Stimulated activated CD8-positive, alpha-beta memory T cell treated with anti-CD3 and anti-CD28 coated beads, Interleukin-4, amount 100 ng/mL, for 48 hours (primary cell): ENCODE results near the gene BUB1B.
A peak's percentile ranks its signal among the peaks of the same experiment; 100 is the strongest.

ENCODE experiments used
- DNase-seq: peaks from one replicate; pipeline ENCODE4 v3.0.0-alpha.2; 2020

Gene BUB1B

DNA sequence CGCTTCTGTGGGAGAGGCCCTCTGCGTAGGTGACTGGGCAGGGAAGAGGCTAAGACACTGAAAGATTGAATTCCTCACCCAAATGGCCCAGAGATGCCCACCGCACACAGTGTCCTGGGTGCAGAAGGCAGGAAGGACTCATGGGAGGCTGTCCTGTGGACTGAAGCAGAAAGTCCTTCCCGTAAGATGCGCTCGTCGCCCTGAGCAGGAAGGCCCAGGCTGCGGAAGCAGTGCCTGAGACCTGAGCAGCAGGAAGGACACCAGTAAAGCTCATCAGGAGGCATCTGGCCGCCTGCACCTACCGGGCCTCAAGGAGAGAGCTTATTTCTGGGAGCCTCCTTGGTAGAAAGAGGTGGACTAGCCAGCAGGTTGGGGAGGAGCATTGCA is 81.3 kb downstream of the BUB1B start:
- no peak for DNase-seq

DNA sequence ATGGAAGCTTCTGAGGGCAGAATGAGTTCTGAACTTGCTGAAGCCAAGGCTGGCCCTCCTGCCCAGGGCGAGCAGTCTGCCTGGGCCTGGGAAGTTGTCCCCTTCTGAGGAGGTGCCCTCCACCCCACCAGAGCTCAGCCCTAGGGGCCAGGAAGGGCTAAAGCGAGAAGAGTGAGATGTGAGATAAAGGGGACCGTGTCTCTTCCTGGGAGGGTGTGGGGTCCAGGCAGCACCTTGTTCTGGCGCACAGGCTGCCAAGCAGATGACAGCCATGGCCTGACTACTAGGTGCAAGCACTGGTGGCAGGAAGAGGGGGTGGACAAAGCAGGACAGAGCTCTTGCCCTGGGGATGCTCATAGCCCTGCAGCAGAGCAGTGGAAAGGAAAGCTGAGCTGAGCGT is 81.7 kb downstream of the BUB1B start:
- DNase-seq: no peak

DNA sequence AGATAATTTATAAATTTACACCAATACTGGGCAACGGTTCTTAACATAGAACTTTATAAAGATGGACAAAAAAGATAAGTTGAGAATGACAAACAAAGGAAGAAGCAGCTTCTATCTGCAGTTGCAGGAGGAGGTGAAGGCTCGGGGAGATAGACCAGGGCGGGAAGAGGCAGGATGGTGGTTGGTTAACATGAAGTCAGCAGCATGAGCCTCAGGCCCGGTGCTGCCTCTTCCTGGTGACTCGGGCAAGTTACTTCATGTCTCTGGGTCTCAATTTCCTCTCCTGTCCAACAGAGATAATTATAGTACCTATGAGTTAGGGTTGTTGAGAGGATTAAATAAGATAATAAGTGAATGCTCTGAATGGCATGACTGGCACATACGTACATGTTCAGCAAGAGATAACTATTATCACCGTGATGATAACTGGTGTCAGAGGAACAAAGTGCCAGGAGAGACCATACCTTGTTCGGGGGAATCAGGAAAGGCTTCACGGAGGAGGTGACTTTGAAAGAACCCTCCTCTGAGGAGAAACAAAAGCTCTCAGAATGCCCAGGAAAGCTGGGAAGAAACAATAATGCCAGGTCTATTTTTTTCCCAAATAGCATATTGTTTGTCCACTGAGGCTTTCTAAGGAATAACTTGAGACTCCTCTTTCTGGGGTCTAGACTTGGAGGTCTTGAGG is 82.4 kb downstream of the BUB1B start:
- no peak for DNase-seq

DNA sequence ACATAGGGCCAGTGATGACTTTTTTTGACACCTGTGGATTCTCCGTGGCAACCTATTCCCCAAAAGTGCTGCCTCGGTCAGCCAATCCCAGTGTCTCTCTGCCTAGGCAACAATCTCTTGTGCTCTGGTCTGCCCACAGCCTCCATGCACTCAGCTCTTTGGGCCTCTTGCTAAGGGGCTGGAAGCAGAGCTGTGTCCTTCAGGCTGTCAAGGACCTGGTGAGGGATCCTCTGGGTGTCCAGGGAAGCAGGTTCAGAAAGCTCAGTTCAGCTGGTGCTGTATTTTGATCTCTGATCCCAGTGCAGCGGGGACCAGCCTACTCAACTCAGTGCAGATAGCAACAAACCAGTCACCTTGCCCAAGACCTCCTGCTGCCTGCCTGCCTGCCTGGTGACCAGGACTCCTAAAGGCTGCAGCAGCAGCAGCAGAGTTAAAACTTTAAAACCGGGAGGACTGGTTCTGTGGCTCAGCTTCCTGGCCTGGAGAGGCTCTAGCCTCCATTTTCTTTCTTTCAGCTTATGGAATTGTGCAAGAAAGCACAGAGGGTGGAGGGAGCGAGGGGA is 84.2 kb downstream of the BUB1B start:
- no peak for DNase-seq

DNA sequence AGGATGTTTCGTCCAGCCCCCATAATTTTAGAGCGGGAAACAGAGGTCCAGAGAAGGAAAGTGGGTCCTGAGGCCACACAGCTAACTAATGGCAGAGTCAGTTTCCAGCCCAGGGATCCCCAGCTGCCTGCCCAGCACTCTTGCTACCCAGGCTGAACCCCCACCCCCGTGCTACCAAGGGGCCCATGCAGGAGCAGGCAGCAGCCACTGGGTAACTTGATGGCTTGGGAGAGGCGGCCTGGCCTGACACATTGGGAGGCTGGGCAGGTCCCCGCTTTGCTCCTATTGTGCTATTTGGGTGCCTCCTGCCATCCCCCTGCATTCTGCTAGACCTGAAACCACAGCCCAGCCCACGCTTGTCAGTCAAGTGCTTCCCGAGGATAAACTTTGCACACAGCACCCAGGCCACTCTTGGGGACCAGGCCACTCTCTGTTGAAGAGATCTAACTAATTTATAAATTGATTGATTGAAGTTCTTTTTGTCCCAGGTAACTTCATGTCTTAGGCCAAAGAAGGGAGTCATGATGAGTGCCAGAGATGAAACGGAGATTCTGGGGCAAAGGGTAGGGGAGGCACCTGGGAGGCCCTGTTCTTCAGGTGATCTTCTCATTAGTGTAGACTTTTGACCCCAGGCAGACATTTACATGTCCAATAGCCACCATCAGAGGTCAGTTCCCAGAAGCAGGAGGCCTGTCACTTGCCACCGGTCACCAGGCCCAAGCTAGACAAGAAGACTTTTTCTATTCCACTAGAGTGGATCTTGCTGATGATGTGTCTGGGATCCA is 85.0 kb downstream of the BUB1B start:
- DNase-seq: no peak

DNA sequence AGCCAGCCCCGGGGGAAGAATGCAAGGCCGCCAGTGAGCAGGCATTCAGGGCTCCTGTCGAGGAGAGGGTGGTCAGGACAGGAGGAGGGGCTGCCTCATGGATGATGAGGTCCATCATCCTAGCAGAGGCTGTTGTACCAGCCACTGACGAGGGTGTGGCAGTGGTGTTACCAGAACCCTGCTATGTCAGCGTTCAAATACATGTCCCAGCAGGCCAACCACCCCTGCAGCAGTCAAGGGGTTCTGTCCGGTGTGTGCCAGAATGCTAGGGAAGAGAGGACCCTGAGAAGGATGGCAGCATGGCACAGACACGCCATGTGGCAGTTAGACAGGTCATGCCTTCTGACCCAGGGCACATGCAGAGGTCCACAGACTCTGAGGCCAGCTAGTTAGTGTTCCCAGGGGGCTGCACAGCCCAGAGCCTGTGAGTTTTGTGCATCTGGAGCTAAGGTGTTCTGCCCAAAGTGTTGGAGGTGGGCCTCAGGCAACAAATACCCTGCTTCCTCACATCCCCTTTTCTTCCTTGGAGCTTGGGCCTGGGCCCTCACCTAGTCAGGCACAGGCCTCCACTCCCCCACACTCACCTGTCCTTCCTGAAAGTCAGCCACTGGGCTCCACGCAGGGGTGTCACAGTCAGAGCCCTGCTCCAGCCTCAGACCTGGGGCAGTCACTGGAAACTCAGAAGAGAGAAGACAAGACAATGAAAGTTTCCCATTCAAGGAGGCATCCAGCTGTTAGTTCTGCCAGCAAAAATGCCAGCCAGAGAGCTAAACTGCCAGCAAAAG is 85.8 kb downstream of the BUB1B start:
- no peak for DNase-seq

DNA sequence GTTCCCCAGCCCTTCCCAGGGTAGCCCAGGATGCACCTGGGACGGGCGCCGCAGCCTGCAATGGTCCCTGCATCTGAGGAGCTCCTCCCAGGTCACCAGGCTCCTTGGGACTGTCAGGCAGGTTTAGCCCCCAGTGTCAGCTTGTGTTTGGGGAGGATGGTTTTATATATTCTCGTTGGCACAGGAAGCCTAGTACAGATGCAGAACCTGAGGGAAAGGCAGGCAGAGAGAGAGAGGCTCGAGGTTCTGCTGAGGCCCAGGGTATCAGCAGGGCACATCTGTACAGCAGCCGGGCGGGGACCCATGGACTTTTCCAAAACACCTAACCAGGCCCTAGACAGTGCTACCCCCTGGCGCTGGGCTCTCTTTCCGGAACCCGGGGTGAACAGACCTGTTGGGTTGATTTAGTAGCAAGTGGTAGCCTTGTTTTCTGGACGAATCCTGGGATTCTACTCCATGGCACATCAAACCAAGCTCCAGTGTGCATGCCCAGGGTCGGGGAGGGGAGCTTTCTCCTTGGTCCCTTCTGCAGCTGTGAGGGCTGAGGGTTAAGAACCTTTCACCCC is 86.6 kb downstream of the BUB1B start:
- no peak for DNase-seq

DNA sequence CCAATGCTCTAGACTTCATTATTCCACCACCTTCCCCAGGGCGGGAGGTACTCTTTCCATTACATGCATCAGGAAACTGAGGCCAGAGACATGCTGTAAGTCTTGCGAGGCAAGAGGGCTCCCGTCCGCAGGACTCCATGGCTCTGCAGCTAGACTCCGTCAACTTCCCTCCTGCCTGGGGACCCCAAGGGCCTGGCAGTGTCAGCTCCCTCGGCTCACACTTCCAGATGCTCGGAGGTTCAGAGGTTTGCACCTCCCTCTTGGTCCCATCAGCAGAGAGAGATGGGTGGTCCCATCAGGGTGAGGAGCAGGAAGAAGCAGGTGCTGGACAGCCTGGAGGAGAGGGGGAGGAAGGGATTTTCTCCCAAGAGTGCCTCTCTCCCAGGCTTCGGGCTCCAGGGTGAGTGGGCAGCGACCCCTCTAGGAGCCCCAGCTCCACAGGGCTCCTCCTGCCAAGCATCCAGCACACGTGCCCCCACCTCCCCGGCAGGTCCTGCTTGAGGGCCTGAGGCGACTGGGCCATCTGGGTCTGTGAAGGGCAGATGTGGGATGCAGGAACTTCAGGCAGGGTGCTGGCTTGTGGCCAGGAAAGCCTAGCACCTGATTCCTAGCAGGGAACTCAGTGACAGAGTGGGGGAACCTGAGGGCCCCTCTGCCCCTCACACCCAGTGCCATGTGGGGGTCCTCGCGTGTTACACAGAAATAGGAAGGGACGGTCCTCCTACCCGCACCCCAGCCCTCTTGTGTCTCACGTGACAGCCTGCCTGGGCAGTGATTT is 87.3 kb downstream of the BUB1B start:
- DNase-seq: no peak

DNA sequence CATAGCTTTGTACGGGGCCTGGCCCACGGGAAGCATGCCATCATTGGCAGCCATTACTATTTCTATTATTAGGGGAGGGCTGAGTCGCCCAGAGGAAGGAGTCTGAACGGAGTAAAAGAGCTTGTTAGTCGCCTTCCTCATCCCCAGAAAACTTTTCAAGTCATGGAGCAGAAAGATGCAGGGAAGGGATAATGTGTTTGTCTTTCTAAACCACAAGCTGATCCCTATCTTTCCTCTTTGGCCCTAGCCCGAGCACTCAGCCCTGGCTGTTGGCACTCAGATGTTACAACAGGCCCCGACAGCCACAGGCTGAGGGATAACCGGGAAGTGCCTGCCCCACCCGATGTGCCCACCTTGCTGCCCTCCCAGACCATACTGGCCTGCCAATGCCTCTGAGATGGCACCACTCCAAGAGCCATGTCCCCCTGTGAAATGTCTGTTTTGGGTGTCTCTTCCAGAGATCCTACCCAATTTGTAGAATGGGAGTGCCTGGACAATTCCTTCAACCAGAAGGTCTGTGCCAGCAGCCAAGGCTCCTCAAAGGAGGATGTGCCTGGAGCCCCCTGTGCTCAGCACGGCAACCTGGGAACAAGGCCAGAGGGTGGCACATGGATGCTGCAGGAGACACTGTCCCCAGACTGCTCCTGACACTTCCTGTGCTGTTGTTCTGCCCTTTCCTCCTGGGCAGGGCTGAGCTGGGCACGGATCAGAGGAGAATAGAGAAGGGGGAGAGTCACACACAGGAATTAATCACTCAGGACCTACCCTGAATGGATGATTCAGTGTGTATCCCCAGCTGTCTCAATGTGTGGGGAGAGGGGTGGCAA is 88.8 kb downstream of the BUB1B start:
- DNase-seq: no peak

DNA sequence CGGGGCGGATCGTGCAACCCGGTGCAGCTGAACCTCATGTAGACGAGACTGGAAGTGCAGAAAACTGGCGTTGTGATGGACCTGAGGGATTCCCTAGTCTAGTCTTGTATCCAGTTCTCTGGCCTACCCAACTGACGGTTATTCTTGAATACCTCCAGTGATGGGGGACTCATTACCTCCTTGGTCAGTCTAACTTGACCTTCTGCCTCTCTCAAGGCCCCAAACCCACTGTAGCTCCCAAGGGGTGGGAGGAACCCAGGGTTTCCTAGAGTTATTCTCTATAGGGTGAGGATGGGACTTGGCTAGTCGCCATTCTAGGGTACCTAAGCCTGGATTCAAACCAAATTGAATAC is 89.4 kb downstream of the BUB1B start:
- DNase-seq: no peak

DNA sequence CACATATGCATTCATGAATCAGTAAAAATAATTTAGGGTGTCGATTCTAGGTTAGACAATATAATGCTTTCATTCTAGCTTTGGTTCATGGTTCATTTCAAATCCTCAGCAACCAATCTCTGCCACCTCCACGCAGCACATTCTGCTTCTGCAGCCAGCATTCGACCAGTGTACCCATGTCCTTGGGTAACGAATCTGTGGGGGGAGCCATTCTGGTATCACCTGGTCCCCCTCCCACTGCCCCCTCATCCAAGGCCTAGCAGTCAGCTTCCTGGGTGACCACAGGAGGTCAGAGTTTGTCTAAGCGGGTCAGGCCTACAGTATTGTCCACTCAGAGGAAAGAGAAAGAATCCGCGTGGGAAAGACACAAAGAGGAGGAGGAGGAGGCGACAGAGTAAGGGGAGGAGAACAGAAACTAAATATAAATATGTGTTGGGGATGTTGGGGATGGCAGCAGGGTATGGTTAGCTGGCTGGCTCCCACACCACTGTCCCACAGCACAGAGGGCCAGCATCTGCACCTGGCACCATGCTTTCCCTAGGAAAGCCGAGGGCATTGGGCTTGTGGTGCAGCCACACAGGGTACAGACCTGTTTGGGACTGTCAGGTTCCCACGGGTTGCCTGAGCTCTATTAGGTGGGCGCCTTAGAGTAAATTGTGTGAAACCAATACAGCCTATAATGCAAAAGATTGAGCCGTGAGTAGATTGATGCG is 90.1 kb downstream of the BUB1B start:
- no peak for DNase-seq

DNA sequence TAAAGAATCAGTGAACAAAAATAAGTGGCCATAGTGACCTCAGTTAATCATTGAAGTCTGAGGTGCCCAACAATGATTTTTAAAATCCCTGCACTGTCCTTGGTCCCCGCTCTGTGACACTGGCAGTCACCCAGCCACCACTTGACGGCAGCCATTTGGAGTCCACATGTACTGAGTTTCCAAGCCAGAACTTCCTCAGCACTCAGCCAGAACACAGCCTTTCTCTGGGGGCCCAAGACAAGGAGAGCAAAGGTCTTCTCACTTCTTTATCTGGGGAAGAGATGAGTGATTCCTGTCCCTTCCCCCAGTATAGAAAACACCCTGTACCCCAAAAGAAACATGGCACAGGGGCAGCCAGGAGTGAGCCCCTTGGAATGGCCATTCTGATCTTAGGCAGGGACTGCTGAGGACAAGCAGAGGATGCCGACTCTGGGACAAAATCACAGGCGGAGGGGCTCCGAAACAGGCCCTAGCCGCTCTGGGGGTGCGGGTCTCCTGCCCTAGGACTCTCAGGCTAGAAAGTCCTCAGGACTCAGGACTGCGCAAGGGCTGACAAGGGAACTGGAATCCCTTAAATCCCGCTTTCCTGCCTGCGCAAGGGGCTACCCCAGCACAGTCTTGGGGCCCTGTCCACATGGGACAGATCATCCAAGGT is 90.7 kb downstream of the BUB1B start:
- DNase-seq: no peak

DNA sequence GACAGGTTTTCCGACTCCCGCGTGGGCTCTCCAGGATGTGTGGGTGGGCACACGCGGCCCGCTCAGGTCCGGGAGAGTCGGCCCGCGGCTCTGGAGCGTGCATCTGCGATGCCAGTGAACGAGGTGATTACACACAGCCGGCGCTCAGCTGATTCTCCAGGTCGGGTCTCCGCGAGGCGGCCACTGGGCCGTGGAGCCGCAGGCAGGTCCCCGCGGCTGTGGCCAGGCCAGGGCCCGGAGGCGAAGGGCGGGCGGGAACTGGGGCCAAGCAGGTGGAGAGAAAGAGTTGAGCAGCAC is 91.2 kb downstream of the BUB1B start:
- DNase-seq: no peak

DNA sequence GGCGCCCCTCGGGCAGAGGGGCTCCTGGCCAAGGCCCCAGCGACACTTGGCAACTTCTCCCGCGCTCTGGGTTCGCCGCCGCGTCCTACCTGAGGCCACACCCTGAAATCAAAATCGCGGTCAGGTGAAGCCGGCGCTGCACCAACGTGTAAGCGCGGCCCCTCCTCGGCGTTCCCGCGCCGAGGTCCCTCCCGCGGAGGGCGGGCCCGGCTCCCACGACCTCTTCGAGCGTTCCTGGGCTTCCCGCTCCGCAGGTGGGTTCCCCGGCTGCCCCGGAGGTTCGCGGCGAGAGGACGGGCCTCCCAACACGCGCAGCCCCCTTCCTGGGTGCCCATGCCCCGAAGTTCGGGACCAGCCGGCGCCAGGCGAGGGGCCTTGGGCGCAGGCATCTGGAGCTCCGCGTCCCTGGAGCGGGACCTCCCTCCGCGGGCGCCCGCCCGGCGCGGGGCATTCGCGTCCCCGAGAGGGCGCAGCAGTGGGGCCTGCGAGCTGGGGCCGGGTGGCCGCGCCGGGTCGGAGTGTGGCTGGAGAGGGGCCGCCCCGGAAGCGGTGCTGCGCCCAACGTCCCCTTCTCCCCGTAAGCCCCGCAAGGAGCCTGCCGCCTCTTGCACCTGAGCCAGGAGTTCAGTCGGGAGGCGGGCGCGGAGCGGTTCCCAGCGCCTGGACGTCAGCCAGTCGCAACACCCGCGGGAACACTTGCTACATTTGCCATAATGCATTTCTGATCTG is 91.7 kb downstream of the BUB1B start:
- DNase-seq: peak; percentile 34

DNA sequence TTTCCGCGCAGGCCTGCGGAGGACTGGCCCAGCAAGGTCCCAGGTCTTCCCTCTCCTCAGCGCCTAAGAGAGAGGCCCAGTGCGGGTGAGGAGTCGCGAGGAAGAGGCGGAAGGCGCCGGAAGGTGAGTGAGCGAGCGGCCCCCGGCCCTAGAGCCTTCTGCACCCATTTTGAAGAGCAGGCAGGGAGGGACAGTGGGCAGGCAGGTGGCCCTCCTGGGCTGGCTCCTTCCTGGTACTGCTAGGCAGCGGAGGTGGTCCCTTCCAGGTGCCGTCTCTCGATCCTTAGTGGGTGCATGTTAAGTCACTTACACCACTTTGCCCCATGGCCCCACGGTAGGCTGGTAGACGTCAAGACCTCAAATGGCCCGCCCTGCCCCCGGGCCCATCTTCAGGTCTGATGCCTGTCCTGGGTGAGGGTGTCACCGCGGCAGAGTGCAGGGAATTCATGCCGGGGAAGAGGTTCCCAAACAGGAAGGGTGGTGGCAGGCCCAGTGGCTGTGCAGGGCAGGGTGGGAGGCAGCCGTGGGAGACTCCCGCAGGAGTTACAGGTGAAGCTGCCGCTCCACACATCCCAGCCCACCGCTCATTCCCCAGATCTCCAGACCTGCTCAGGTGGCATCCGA is 92.4 kb downstream of the BUB1B start:
- no peak for DNase-seq

DNA sequence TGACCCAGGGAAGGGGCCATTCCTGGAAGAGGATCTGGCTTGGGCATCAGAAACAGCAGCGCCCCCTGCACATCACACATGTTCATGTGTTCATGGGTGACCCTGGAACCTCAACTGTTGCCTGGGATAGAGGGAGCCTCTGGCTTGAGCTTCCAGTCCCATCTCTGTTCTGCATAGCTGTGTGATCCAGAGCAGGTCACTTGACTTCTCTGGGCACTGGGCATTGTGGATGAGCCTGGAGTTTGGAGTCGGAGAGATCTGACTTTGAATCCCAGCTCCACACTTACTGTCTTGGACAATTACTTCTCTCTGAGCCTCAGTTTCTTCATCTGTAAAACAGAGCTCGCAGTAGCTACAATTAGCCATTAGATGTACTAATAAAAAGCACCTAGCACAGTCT is 93.6 kb downstream of the BUB1B start:
- no peak for DNase-seq

DNA sequence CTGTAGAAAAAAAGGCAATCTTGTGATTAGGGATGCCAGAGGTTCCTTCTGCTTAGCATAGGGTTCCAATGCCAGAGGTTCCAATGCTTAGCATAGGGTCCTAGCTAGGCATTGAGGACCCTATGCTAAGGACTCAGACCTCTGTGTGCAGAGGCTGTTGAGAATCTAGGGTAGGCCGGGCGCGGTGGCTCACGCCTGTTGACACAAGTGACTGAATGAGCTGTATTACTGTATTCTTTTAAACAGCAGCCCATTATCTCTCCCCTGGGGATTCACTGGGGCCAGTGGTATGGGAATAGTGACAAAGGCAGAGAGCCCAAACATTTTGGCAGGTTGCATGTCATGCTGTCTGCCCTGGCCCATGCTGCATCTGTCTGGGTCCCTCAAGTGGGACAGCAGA is 94.2 kb downstream of the BUB1B start:
- no peak for DNase-seq

DNA sequence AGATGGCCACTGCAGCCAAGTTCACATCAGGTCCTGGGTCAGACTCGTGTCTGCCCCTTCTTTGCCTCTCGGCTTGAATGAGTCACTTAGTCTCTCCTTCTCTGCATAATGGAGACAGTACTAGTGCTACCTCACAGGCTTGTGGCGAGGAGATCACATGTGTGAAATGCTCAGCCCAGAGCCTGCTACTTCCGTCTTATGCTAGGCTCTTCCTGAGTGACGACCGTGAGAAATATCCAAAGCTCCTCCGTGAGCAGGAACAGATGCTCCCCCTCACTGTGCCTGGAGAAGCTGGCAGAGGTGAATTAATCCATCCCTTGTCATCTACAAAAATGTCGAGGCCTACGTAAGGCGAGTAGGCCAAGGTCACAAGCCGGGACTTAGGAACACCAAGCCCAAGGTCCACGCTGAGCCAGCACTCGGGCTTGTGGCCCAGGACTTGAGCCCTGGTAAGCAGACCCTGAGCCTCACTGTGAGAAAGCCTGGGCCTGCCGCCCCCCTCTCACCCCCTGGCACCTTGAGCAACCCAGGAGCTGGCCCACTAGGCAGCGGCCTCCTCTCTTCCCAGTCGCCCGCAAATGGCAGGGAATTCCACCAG is 95.9 kb downstream of the BUB1B start:
- DNase-seq: no peak
